ENCODE measurements around the gene AKAP13.

The AKAP13 gene

DNA sequence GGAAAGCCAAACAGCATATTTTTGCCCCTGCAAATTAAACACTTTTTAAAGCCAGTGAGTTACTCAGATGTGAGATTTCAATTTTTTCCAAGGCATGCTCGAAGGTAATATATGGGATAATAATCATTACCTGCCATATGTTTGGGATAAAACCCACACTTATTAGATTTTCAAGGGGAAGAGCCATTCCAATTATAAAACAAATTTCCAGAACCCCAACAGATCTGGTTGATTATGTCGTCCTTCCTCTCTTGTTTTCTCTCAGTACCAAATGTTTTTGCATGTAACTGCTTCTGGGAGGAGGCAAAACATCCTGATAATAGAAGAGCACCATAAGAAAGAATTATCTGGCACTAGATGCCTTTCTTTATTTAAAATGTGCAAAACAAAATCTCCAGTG, 115.1 kb downstream of the AKAP13 start:
- CTCF ChIA-PET = interaction anchor here (0.8 to 3.4 kb wide), 4 partner anchors 10 to 199 kb away, joined by 3 to 15 read pairs (median 7); no protein-coding TSS in a partner anchor
- Histone ChIP-seq H3K27ac (ENCODE audit: extremely low read depth, low read depth, low read length) (no peak overlapping the region), H3K4me1 (ENCODE audit: control insufficient read depth, insufficient read depth, low read length) (peaks cover 60% of the 10 kb centered on the region), H3K36me3 (ENCODE audit: control insufficient read depth in 2 of 2, insufficient read depth in 1 of 2, low read length in 2 of 2) (no peaks in the 10 kb centered on the region), H3K4me3 (ENCODE audit: low read depth, low read length) (no peak overlapping the region), H3K9me3 (ENCODE audit: control insufficient read depth, insufficient read depth, low read depth, low read length) (no peaks in the 10 kb centered on the region)
- TF ChIP-seq ZNF280C (tag by site-specific recombination; IDR thresholded peaks at IDR 0.05) (no peak), ZNF837 (tag by site-specific recombination; IDR thresholded peaks at IDR 0.05) (no peak), ZNF707 (tag by site-specific recombination; IDR thresholded peaks at IDR 0.05) (no peak), ZNF138 (tag by site-specific recombination; IDR thresholded peaks at IDR 0.05; ENCODE audit: borderline replicate concordance) (no peak), PRDM1 (tag by site-specific recombination; IDR thresholded peaks at IDR 0.05) (no peak), ZNF341 (tag by site-specific recombination; IDR thresholded peaks at IDR 0.05; ENCODE audit: low read depth) (no peak), ZNF404 (tag by site-specific recombination; IDR thresholded peaks at IDR 0.05) (no peak), ZNF785 (tag by site-specific recombination; IDR thresholded peaks at IDR 0.05) (no peak), ZSCAN16 (tag by site-specific recombination; IDR thresholded peaks at IDR 0.05) (no peak), ZNF148 (tag by site-specific recombination; IDR thresholded peaks at IDR 0.05; ENCODE audit: borderline replicate concordance) (no peak), PBX3 (CRISPR knock-in tag; IDR thresholded peaks at IDR 0.05) (no peak), ZNF146 (tag by site-specific recombination; IDR thresholded peaks at IDR 0.05) (no peak), ZNF302 (tag by site-specific recombination; IDR thresholded peaks at IDR 0.05; ENCODE audit: low read depth) (no peak), KLF7 (tag by site-specific recombination; IDR thresholded peaks at IDR 0.05; ENCODE audit: borderline replicate concordance) (no peak), REST (tag by site-specific recombination; IDR thresholded peaks at IDR 0.05) (no peak), ZNF600 (tag by site-specific recombination; IDR thresholded peaks at IDR 0.05) (no peak), SP3 (tag by site-specific recombination; IDR thresholded peaks at IDR 0.05) (no peak), REPIN1 (tag by site-specific recombination; IDR thresholded peaks at IDR 0.05; ENCODE audit: low read depth) (no peak), ZBTB1 (tag by site-specific recombination; IDR thresholded peaks at IDR 0.05) (no peak), ZNF654 (tag by site-specific recombination; IDR thresholded peaks at IDR 0.05; ENCODE audit: low read depth) (no peak)
- POLR2A ChIA-PET = interaction anchor here (0.5 kb wide), 1 partner anchor 1364 kb away, joined by 3 read pairs; no protein-coding TSS in a partner anchor

Measured in HEK293 (cell line).